GM23338 (cell line): ENCODE data around the gene ASB3. TPM values are rescaled to one million over a fixed set of nuclear protein-coding genes. Genes with fewer than 3 reads are reported as not detected.

Source experiments
- ATAC-seq: fragments of 200-7000 bp; cut with Tn5 transposase; 3 replicates; pipeline ENCODE4 v1.9.1; 2020
- DNase-seq: peaks from one replicate; pipeline ENCODE4 v3.0.0-alpha.2; 2015; ENCODE audit warnings: low spot score
- H2AFZ ChIP-seq: fragments of 200-600 bp; sonication (generic); 2 replicates; pipeline ENCODE4 v1.8.0; 2016; ENCODE audit warnings: antibody characterized with exemption, mild to moderate bottlenecking, moderate library complexity
- H3F3A ChIP-seq: fragments of 200-600 bp; sonication (generic); replicated peaks from 2 replicates; pipeline ENCODE4 v1.8.0; 2017; ENCODE audit warnings: antibody characterized with exemption, mixed run types, low read depth
- H3K27ac ChIP-seq: fragments of 200-600 bp; sonication (generic); 2 replicates; pipeline ENCODE4 v1.6.1; 2016; ENCODE audit warnings: low read depth
- H3K27me3 ChIP-seq: fragments of 200-600 bp; sonication (generic); 2 replicates; pipeline ENCODE4 v1.8.0; 2016; ENCODE audit warnings: mild to moderate bottlenecking, mixed run types, moderate library complexity; ENCODE audit not compliant: insufficient read depth
- H3K36me3 ChIP-seq: fragments of 200-600 bp; sonication (generic); 2 replicates; pipeline ENCODE4 v1.8.0; 2016; ENCODE audit warnings: mild to moderate bottlenecking; ENCODE audit not compliant: insufficient read depth
- H3K4me1 ChIP-seq: fragments of 200-600 bp; sonication (generic); 2 replicates; pipeline ENCODE4 v1.8.0; 2016; ENCODE audit warnings: mild to moderate bottlenecking, moderate library complexity; ENCODE audit not compliant: insufficient read depth
- H3K4me2 ChIP-seq: fragments of 200-600 bp; sonication (generic); 2 replicates; pipeline ENCODE4 v1.7.1; 2017; ENCODE audit warnings: mixed run types
- H3K4me3 ChIP-seq: fragments of 200-600 bp; sonication (generic); 2 replicates; pipeline ENCODE4 v1.6.1; 2016; ENCODE audit warnings: mixed run types
- H3K79me2 ChIP-seq: fragments of 200-600 bp; sonication (generic); replicated peaks from 2 replicates; pipeline ENCODE4 v1.8.0; 2017; ENCODE audit warnings: mild to moderate bottlenecking; ENCODE audit not compliant: insufficient read depth
- H3K9me2 ChIP-seq: fragments of 200-600 bp; sonication (generic); 2 replicates; pipeline ENCODE4 v1.8.0; 2017; ENCODE audit not compliant: insufficient read depth
- H4K20me1 ChIP-seq: fragments of 200-600 bp; sonication (generic); replicated peaks from 2 replicates; pipeline ENCODE4 v1.8.0; 2017; ENCODE audit warnings: mild to moderate bottlenecking; ENCODE audit not compliant: insufficient read depth
- H3K27ac Mint-ChIP-seq: 2 replicates; pipeline ENCODE4 v1.8.0; 2020; ENCODE audit warnings: inconsistent platforms, mild to moderate bottlenecking, moderate library complexity, mixed read lengths
- H3K27me3 Mint-ChIP-seq: 3 replicates; pipeline ENCODE4 v1.8.0; 2022; ENCODE audit warnings: low read depth, mild to moderate bottlenecking, moderate library complexity, mixed read lengths, inconsistent platforms; ENCODE audit not compliant: insufficient read depth, poor library complexity
- H3K36me3 Mint-ChIP-seq: 3 replicates; pipeline ENCODE4 v1.8.0; 2021; ENCODE audit warnings: low read depth, mild to moderate bottlenecking, inconsistent platforms, moderate library complexity, mixed read lengths
- H3K4me1 Mint-ChIP-seq: 3 replicates; pipeline ENCODE4 v1.8.0; 2020; ENCODE audit warnings: mild to moderate bottlenecking, inconsistent platforms, mixed read lengths
- H3K4me3 Mint-ChIP-seq: 3 replicates; pipeline ENCODE4 v1.8.0; 2021; ENCODE audit warnings: moderate library complexity, mild to moderate bottlenecking, inconsistent platforms, mixed read lengths
- H3K9me3 Mint-ChIP-seq: 3 replicates; pipeline ENCODE4 v1.8.0; 2020; ENCODE audit warnings: moderate library complexity, mild to moderate bottlenecking, inconsistent platforms, mixed read lengths
- CREB1 ChIP-seq: fragments of 250-450 bp; sonication (Bioruptor Pico); IDR thresholded peaks from 2 replicates; pipeline ENCODE4 v1.5.0; 2020; ENCODE audit warnings: low read depth, mild to moderate bottlenecking, moderate library complexity
- EZH2 ChIP-seq: fragments of 200-600 bp; sonication (generic); IDR thresholded peaks from one replicate; pipeline ENCODE4 v1.8.0; 2017; ENCODE audit warnings: antibody characterized with exemption, mild to moderate bottlenecking, low read depth; ENCODE audit not compliant: unreplicated experiment
- EZH2phosphoT487 ChIP-seq: fragments of 200-600 bp; sonication (generic); IDR thresholded peaks from one replicate; pipeline ENCODE4 v1.8.1; 2018; ENCODE audit warnings: antibody characterized with exemption; ENCODE audit not compliant: unreplicated experiment
- JUNB ChIP-seq: IDR thresholded peaks from one replicate; pipeline ENCODE4 v1.6.1; 2016; ENCODE audit warnings: antibody characterized with exemption; ENCODE audit not compliant: unreplicated experiment
- NANOG ChIP-seq: IDR thresholded peaks from 2 replicates; pipeline ENCODE4 v1.6.1; 2016; ENCODE audit warnings: antibody characterized with exemption, borderline replicate concordance
- POLR2AphosphoS5 ChIP-seq: IDR thresholded peaks from 2 replicates; pipeline ENCODE4 v1.6.1; 2016; ENCODE audit warnings: antibody characterized with exemption, low read depth
- STAT1 ChIP-seq: IDR thresholded peaks from one replicate; pipeline ENCODE4 v1.6.1; 2016; ENCODE audit warnings: antibody characterized with exemption; ENCODE audit not compliant: unreplicated experiment
- ZNF114 ChIP-seq: fragments of 250-450 bp; sonication (Bioruptor Pico); IDR thresholded peaks from 2 replicates; pipeline ENCODE4 v1.5.0; 2020; ENCODE audit warnings: mild to moderate bottlenecking, moderate library complexity
- ZNF331 ChIP-seq: fragments of 250-450 bp; sonication (Bioruptor Pico); IDR thresholded peaks from 2 replicates; pipeline ENCODE4 v1.5.0; 2020; ENCODE audit warnings: low read depth, mild to moderate bottlenecking, moderate library complexity
- polyA plus RNA-seq: library from polyadenylated mRNA; unstranded; fragments of >200 nt; fragmentation: Nextera tagmentation; extraction: Ambion mirVana; gene quantifications from 2 replicates; pipeline ENCODE4 v1.2.1, GENCODE V29; 2016
- total RNA-seq: library from RNA; depleted of rRNA; stranded (reverse); fragments of >200 nt; shearing (Covaris generic); gene quantifications from 2 replicates; pipeline ENCODE4 v1.2.3, GENCODE V29; 2014
- TF ChIP-seq, protein P1 (sequence below): IDR thresholded peaks from one replicate; pipeline ENCODE4 v1.6.1; 2018; ENCODE audit warnings: antibody characterized with exemption; ENCODE audit not compliant: unreplicated experiment
- TF ChIP-seq, protein P2 (sequence below), 2 experiments: fragments of 200-600 bp in 1 of 2; sonication (generic) in 1 of 2; conservative IDR thresholded peaks; 2 replicates each; pipeline versions ENCODE4 v1.5.1 to v1.6.1; 2016 to 2017; ENCODE audit warnings: antibody characterized with exemption in 2 of 2, low read depth in 2 of 2, mild to moderate bottlenecking in 2 of 2, moderate library complexity in 1 of 2
- TF ChIP-seq, protein P3 (sequence below): fragments of 250-450 bp; sonication (Bioruptor Pico); IDR thresholded peaks from 2 replicates; pipeline ENCODE4 v1.5.0; 2020; ENCODE audit warnings: mild to moderate bottlenecking, moderate library complexity
- TF ChIP-seq, protein P4 (sequence below): IDR thresholded peaks from 2 replicates; pipeline ENCODE4 v1.6.1; 2016; ENCODE audit warnings: antibody characterized with exemption

Gene ASB3
- total and polyA plus RNA-seq, 2 experiments from 2014 or later, result 22.4 to 30.5 TPM

DNA sequence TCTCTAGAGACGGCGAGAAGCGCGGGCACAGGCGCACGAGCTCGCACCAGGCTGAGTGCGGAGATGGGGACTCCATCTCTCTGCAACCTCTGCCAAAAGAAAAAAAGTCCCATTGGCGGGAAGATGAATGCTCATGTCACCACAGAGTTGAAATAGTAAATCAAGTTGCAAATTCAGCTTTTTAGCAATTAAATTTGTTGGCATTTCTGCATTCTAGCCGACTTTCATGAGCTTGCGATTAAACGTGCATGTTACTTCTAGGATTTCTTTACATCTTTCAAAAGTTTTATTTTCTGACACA is 18.6 kb downstream of the ASB3 start:
- Histone ChIP-seq H3F3A (no peaks in the 10 kb centered on the region), H2AFZ (peak overlapping the region; percentile 61; the same call in 1 of the 2 replicates), H3K9me2 (no peaks in the 10 kb centered on the region), H3K4me2 (peak overlapping the region; percentile 83), H3K79me2 (peaks cover 50% of the 10 kb centered on the region), H3K4me3 (peak overlapping the region; percentile 77), H3K27ac (peak overlapping the region; percentile 89), H3K4me1 (peaks cover 12% of the 10 kb centered on the region; the same call in 1 of the 2 replicates), H3K27me3 (no peaks in the 10 kb centered on the region), H3K36me3 (no peaks in the 10 kb centered on the region), H4K20me1 (peaks cover 2% of the 10 kb centered on the region; the same call in 1 of the 2 replicates)
- Mint-ChIP-seq H3K4me3 (peak overlapping the region; percentile 96), H3K4me1 (peaks cover 14% of the 10 kb centered on the region), H3K9me3 (no peaks in the 10 kb centered on the region), H3K36me3 (peaks cover 13% of the 10 kb centered on the region; the same call in 2 of the 3 replicates), H3K27ac (peak overlapping the region; percentile 96), H3K27me3 (peaks cover 7% of the 10 kb centered on the region)
- no peak for TF ChIP-seq JUNB
- no peak for TF ChIP-seq POLR2AphosphoS5
- no peak for TF ChIP-seq ZNF331 (CRISPR knock-in tag)
- no peak for TF ChIP-seq EZH2
- no peak for TF ChIP-seq STAT1
- TF ChIP-seq, protein P1, sequence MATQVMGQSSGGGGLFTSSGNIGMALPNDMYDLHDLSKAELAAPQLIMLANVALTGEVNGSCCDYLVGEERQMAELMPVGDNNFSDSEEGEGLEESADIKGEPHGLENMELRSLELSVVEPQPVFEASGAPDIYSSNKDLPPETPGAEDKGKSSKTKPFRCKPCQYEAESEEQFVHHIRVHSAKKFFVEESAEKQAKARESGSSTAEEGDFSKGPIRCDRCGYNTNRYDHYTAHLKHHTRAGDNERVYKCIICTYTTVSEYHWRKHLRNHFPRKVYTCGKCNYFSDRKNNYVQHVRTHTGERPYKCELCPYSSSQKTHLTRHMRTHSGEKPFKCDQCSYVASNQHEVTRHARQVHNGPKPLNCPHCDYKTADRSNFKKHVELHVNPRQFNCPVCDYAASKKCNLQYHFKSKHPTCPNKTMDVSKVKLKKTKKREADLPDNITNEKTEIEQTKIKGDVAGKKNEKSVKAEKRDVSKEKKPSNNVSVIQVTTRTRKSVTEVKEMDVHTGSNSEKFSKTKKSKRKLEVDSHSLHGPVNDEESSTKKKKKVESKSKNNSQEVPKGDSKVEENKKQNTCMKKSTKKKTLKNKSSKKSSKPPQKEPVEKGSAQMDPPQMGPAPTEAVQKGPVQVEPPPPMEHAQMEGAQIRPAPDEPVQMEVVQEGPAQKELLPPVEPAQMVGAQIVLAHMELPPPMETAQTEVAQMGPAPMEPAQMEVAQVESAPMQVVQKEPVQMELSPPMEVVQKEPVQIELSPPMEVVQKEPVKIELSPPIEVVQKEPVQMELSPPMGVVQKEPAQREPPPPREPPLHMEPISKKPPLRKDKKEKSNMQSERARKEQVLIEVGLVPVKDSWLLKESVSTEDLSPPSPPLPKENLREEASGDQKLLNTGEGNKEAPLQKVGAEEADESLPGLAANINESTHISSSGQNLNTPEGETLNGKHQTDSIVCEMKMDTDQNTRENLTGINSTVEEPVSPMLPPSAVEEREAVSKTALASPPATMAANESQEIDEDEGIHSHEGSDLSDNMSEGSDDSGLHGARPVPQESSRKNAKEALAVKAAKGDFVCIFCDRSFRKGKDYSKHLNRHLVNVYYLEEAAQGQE, result no peak
- TF ChIP-seq, protein P2, sequence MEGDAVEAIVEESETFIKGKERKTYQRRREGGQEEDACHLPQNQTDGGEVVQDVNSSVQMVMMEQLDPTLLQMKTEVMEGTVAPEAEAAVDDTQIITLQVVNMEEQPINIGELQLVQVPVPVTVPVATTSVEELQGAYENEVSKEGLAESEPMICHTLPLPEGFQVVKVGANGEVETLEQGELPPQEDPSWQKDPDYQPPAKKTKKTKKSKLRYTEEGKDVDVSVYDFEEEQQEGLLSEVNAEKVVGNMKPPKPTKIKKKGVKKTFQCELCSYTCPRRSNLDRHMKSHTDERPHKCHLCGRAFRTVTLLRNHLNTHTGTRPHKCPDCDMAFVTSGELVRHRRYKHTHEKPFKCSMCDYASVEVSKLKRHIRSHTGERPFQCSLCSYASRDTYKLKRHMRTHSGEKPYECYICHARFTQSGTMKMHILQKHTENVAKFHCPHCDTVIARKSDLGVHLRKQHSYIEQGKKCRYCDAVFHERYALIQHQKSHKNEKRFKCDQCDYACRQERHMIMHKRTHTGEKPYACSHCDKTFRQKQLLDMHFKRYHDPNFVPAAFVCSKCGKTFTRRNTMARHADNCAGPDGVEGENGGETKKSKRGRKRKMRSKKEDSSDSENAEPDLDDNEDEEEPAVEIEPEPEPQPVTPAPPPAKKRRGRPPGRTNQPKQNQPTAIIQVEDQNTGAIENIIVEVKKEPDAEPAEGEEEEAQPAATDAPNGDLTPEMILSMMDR (conservative IDR thresholded peaks at IDR 0.05; ENCODE audit: low read depth in 2 of 2), result no peak
- no peak for TF ChIP-seq ZNF114 (CRISPR knock-in tag)
- TF ChIP-seq, protein P3, sequence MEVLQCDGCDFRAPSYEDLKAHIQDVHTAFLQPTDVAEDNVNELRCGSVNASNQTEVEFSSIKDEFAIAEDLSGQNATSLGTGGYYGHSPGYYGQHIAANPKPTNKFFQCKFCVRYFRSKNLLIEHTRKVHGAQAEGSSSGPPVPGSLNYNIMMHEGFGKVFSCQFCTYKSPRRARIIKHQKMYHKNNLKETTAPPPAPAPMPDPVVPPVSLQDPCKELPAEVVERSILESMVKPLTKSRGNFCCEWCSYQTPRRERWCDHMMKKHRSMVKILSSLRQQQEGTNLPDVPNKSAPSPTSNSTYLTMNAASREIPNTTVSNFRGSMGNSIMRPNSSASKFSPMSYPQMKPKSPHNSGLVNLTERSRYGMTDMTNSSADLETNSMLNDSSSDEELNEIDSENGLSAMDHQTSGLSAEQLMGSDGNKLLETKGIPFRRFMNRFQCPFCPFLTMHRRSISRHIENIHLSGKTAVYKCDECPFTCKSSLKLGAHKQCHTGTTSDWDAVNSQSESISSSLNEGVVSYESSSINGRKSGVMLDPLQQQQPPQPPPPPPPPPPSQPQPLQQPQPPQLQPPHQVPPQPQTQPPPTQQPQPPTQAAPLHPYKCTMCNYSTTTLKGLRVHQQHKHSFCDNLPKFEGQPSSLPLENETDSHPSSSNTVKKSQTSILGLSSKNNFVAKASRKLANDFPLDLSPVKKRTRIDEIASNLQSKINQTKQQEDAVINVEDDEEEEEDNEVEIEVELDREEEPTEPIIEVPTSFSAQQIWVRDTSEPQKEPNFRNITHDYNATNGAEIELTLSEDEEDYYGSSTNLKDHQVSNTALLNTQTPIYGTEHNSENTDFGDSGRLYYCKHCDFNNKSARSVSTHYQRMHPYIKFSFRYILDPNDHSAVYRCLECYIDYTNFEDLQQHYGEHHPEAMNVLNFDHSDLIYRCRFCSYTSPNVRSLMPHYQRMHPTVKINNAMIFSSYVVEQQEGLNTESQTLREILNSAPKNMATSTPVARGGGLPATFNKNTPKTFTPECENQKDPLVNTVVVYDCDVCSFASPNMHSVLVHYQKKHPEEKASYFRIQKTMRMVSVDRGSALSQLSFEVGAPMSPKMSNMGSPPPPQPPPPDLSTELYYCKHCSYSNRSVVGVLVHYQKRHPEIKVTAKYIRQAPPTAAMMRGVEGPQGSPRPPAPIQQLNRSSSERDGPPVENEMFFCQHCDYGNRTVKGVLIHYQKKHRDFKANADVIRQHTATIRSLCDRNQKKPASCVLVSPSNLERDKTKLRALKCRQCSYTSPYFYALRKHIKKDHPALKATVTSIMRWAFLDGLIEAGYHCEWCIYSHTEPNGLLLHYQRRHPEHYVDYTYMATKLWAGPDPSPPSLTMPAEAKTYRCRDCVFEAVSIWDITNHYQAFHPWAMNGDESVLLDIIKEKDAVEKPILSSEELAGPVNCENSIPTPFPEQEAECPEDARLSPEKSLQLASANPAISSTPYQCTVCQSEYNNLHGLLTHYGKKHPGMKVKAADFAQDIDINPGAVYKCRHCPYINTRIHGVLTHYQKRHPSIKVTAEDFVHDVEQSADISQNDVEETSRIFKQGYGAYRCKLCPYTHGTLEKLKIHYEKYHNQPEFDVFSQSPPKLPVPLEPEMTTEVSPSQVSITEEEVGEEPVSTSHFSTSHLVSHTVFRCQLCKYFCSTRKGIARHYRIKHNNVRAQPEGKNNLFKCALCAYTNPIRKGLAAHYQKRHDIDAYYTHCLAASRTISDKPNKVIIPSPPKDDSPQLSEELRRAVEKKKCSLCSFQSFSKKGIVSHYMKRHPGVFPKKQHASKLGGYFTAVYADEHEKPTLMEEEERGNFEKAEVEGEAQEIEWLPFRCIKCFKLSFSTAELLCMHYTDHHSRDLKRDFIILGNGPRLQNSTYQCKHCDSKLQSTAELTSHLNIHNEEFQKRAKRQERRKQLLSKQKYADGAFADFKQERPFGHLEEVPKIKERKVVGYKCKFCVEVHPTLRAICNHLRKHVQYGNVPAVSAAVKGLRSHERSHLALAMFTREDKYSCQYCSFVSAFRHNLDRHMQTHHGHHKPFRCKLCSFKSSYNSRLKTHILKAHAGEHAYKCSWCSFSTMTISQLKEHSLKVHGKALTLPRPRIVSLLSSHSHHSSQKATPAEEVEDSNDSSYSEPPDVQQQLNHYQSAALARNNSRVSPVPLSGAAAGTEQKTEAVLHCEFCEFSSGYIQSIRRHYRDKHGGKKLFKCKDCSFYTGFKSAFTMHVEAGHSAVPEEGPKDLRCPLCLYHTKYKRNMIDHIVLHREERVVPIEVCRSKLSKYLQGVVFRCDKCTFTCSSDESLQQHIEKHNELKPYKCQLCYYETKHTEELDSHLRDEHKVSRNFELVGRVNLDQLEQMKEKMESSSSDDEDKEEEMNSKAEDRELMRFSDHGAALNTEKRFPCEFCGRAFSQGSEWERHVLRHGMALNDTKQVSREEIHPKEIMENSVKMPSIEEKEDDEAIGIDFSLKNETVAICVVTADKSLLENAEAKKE (CRISPR knock-in tag), result no peak
- TF ChIP-seq, protein P4, sequence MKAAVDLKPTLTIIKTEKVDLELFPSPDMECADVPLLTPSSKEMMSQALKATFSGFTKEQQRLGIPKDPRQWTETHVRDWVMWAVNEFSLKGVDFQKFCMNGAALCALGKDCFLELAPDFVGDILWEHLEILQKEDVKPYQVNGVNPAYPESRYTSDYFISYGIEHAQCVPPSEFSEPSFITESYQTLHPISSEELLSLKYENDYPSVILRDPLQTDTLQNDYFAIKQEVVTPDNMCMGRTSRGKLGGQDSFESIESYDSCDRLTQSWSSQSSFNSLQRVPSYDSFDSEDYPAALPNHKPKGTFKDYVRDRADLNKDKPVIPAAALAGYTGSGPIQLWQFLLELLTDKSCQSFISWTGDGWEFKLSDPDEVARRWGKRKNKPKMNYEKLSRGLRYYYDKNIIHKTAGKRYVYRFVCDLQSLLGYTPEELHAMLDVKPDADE, result no peak
- no peak for TF ChIP-seq EZH2phosphoT487
- no peak for TF ChIP-seq NANOG
- TF ChIP-seq CREB1, result no peak
- ATAC-seq (peak; percentile 87), DNase-seq (peak; percentile 65)
